Ovary (tissue), 3 donors: ENCODE data around the gene COA6.

Experiments
- CTCF ChIP-seq, 3 donors: fragments of 450-650 bp in 2 of 3; fragments of 200-600 bp in 1 of 3; IDR thresholded peaks; one replicate each; pipeline versions ENCODE4 v1.5.1 to v1.8.0; 2016 to 2022; ENCODE audit warnings: antibody characterized with exemption in 3 of 3, mild to moderate bottlenecking in 1 of 3
- EP300 ChIP-seq: sonication (generic); formaldehyde crosslinking; IDR thresholded peaks from one replicate; pipeline ENCODE4 v1.6.1; 2017; ENCODE audit warnings: antibody characterized with exemption
- POLR2A ChIP-seq: fragments of 450-650 bp; IDR thresholded peaks from one replicate; pipeline ENCODE4 v1.6.1; 2017; ENCODE audit warnings: antibody characterized with exemption, mild to moderate bottlenecking, moderate library complexity
- donor health status: DM: no; HTN: no; CAD: no.

- TF ChIP-seq CTCF (IDR thresholded peaks at IDR 0.05) (no peak), EP300 (no peak), POLR2A (no peak)
These were observed 24.5 kb downstream of the COA6 start for GRCh38 chr1:234397732-234398131.
